Progenitor cell of endocrine pancreas (in vitro differentiated cells): ENCODE data around the gene CPNE7. TPM values are rescaled to one million over a fixed set of nuclear protein-coding genes. Genes with fewer than 3 reads are reported as not detected.

Source experiments
- DNase-seq: peaks from one replicate; pipeline ENCODE4 v3.0.0; 2021; ENCODE audit warnings: low spot score; ENCODE audit not compliant: unreplicated experiment
- H3K27ac Mint-ChIP-seq: 2 replicates; pipeline ENCODE4 v1.8.0; 2021; ENCODE audit warnings: mild to moderate bottlenecking, moderate library complexity, mixed read lengths
- H3K27me3 Mint-ChIP-seq: 2 replicates; pipeline ENCODE4 v1.8.0; 2021; ENCODE audit warnings: mixed read lengths
- H3K36me3 Mint-ChIP-seq: 2 replicates; pipeline ENCODE4 v1.8.0; 2022; ENCODE audit warnings: mixed read lengths; ENCODE audit not compliant: insufficient read depth
- H3K4me1 Mint-ChIP-seq: 2 replicates; pipeline ENCODE4 v1.8.0; 2021; ENCODE audit warnings: low read depth, mixed read lengths
- H3K4me3 Mint-ChIP-seq: 2 replicates; pipeline ENCODE4 v1.8.0; 2021; ENCODE audit warnings: low read depth, mild to moderate bottlenecking, moderate library complexity, mixed read lengths
- H3K9me3 Mint-ChIP-seq: 2 replicates; pipeline ENCODE4 v1.8.0; 2021; ENCODE audit warnings: low read depth, mixed read lengths
- total RNA-seq: library from RNA; stranded (reverse); gene quantifications from 2 replicates; pipeline ENCODE4 v1.2.1, GENCODE V29; 2021
- TF ChIP-seq, protein P1 (sequence below): fragments of 200-600 bp; sonication (generic); IDR thresholded peaks from one replicate; pipeline ENCODE4 v1.5.0; 2021; ENCODE audit warnings: antibody characterized with exemption, mild to moderate bottlenecking; ENCODE audit not compliant: unreplicated experiment

Gene CPNE7
- total RNA-seq, 1 donor from 2014 or later, result 0.41 TPM

DNA sequence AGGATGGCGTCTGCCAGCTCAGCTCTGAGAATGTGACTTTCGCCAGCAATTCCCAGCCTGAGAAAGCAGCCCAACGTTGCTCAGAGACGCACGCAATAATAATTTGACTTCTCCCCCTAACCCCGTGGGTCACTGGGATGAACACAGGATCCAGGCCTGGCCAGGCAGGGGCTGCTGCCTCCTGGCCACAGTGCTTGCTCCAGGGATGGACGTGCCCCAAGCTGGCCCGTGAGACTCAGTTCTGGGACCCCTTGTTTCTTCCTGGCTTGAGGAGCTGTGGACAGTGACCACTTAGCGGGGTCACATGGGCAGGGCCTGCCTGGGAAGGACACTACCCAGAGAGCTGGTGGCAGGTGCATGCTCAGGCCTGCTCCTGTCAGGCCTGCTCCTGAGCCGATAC lies 24.3 kb downstream of the CPNE7 start:
- H3K9me3 Mint-ChIP-seq, result no peaks in the 10 kb centered on the region
- TF ChIP-seq, protein P1, sequence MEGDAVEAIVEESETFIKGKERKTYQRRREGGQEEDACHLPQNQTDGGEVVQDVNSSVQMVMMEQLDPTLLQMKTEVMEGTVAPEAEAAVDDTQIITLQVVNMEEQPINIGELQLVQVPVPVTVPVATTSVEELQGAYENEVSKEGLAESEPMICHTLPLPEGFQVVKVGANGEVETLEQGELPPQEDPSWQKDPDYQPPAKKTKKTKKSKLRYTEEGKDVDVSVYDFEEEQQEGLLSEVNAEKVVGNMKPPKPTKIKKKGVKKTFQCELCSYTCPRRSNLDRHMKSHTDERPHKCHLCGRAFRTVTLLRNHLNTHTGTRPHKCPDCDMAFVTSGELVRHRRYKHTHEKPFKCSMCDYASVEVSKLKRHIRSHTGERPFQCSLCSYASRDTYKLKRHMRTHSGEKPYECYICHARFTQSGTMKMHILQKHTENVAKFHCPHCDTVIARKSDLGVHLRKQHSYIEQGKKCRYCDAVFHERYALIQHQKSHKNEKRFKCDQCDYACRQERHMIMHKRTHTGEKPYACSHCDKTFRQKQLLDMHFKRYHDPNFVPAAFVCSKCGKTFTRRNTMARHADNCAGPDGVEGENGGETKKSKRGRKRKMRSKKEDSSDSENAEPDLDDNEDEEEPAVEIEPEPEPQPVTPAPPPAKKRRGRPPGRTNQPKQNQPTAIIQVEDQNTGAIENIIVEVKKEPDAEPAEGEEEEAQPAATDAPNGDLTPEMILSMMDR, result no peak
- no peak overlapping the region for H3K27ac Mint-ChIP-seq
- peaks cover 2% of the 10 kb centered on the region for H3K4me1 Mint-ChIP-seq
- H3K4me3 Mint-ChIP-seq, result no peak overlapping the region
- H3K36me3 Mint-ChIP-seq, result no peaks in the 10 kb centered on the region
- peaks cover 4% of the 10 kb centered on the region for H3K27me3 Mint-ChIP-seq
- DNase-seq, result no peak

DNA sequence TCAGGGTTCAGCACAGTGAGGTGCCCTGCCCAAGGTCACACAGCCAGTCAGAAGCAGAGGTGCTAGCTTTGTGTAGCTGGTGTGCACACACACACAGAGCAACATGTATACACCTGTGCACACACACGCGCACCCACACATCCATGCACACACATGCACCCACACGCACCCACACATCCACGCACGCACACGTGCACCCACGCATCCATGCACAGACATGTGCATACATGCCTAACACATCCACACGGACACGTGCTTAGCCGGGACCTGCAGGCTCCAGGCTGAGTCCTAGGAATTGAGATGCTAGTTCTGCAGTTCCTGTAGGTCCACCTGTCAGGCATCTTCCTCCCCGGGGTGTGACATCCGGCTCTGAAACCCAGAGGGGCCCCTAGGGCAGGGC lies 24.9 kb downstream of the CPNE7 start:
- Mint-ChIP-seq H3K36me3 (no peaks in the 10 kb centered on the region), H3K4me3 (no peak overlapping the region), H3K27ac (no peak overlapping the region), H3K9me3 (no peaks in the 10 kb centered on the region), H3K4me1 (peaks cover 2% of the 10 kb centered on the region), H3K27me3 (peaks cover 4% of the 10 kb centered on the region)
- TF ChIP-seq, protein P1, result no peak
- DNase-seq, result no peak

DNA sequence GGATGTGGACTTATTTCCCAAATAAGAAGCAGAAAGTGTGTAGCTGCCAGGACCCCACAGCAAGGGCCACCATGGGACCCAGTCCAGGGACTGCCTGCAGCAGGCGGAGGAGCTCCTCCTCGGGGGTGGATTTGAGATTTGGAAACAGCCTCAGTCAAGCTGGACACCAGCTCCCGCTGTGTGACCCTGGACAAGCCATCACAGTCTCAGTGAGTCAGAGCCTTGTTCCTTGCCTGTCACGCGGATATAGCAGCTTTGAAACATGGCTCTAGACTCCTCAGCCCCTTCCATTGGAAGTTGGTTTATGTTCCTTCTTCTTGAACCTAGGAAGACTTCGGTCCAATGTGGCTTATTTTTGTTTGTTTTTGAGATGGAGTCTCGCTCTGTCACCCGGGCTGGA lies 25.4 kb downstream of the CPNE7 start:
- Mint-ChIP-seq H3K4me1 (peaks cover 2% of the 10 kb centered on the region), H3K9me3 (no peaks in the 10 kb centered on the region), H3K36me3 (no peaks in the 10 kb centered on the region), H3K27ac (no peak overlapping the region), H3K27me3 (peaks cover 4% of the 10 kb centered on the region), H3K4me3 (no peak overlapping the region)
- TF ChIP-seq, protein P1, result no peak
- no peak for DNase-seq

DNA sequence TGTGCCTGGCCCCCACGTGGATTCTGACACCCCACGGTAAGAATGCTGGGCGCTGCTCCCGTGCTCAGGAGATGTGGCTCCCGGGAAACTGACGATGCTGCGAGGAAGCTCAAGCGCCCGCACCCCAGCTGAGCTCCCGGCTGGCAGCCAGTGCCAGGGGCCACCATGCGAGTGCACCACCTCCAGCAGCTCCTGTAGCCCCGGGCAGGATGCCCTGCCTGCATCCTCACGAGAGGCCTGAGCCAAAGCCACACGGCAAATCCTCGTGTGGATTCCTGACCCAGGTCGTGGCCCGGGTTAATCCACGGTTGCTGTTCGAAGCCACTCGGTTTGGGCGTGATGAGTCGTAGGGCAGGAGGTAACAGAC lies 26.3 kb downstream of the CPNE7 start:
- no peaks in the 10 kb centered on the region for H3K36me3 Mint-ChIP-seq
- no peaks in the 10 kb centered on the region for H3K9me3 Mint-ChIP-seq
- peaks cover 4% of the 10 kb centered on the region for H3K27me3 Mint-ChIP-seq
- no peak overlapping the region for H3K27ac Mint-ChIP-seq
- TF ChIP-seq, protein P1, result no peak
- H3K4me1 Mint-ChIP-seq, result peaks cover 2% of the 10 kb centered on the region
- no peak overlapping the region for H3K4me3 Mint-ChIP-seq
- no peak for DNase-seq

DNA sequence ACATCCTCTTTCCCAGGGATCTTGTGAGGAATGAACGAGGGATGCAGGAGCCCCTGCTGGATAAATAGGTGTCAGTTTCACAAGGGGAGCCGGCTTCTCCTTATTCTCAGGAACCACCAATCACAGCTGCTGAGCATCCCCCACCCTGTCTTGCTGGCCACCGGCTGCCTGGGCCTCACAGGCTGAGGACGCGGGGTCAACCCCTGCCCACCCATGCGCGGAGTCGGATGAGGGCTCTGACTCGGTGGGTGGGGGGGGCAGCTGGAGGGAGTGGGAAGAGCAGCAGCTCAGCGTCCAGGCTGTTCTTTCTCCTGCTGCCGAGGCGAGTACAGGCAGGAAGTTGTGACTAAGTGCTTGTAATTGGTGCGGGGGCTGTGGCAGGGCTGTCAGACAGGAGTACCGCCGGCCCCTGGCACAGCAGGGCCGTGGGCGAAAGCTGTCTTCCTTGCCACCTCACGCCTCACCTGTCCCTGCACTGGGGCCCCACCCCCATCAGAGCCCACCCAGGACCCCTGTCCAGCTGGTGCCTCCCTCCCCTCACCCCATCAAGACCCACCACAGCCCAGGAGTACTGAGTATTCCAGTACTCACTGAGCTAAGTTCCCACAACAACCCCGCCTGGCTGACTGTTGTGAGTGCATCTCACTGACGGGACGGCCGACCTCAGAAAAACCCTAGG lies 26.9 kb downstream of the CPNE7 start:
- no peak for DNase-seq
- H3K4me1 Mint-ChIP-seq, result peaks cover 2% of the 10 kb centered on the region
- no peaks in the 10 kb centered on the region for H3K9me3 Mint-ChIP-seq
- no peak overlapping the region for H3K27ac Mint-ChIP-seq
- H3K36me3 Mint-ChIP-seq, result no peaks in the 10 kb centered on the region
- TF ChIP-seq, protein P1, result no peak
- H3K27me3 Mint-ChIP-seq, result peaks cover 4% of the 10 kb centered on the region
- H3K4me3 Mint-ChIP-seq, result no peak overlapping the region
